WTC11 (cell line): ENCODE measurements around the gene B3GALT4. TPM values are rescaled to one million over a fixed set of nuclear protein-coding genes. Genes with fewer than 3 reads are reported as not detected.

Source experiments
- ATAC-seq: fragments of 200-7000 bp; cut with Tn5 transposase; 2 replicates; pipeline ENCODE4 v1.10.0; 2021; ENCODE audit warnings: mild to moderate bottlenecking, moderate library complexity
- CTCF ChIA-PET: fragments of 300-600 bp; sonication (Branson Sonifier 250); formaldehyde crosslinking; loops from one replicate; lab custom pipeline; 2021; ENCODE audit warnings: antibody characterized with exemption; lab: Charles Lee
- POLR2A ChIA-PET: fragments of 350-600 bp; sonication (Branson Sonifier 250); formaldehyde crosslinking; loops from one replicate; lab custom pipeline; 2021; ENCODE audit warnings: antibody characterized with exemption; lab: Charles Lee
- DNase-seq: peaks from one replicate; pipeline ENCODE4 v3.0.0; 2021; ENCODE audit warnings: low spot score
- H3K27ac Mint-ChIP-seq: 2 replicates; pipeline ENCODE4 v1.8.0; 2021; ENCODE audit warnings: mixed read lengths
- H3K27me3 Mint-ChIP-seq: 2 replicates; pipeline ENCODE4 v1.8.0; 2021; ENCODE audit warnings: low read depth, mild to moderate bottlenecking, moderate library complexity, mixed read lengths
- H3K36me3 Mint-ChIP-seq: 2 replicates; pipeline ENCODE4 v1.8.0; 2021; ENCODE audit warnings: mixed read lengths
- H3K4me1 Mint-ChIP-seq: 2 replicates; pipeline ENCODE4 v1.8.0; 2022; ENCODE audit warnings: mixed read lengths
- H3K4me3 Mint-ChIP-seq: 2 replicates; pipeline ENCODE4 v1.8.0; 2021; ENCODE audit warnings: mild to moderate bottlenecking, moderate library complexity, mixed read lengths
- H3K9me3 Mint-ChIP-seq: 2 replicates; pipeline ENCODE4 v1.8.0; 2021; ENCODE audit warnings: mixed read lengths
- ATF1 ChIP-seq: sonication (generic); formaldehyde crosslinking; IDR thresholded peaks from 2 replicates; pipeline ENCODE4 v1.8.1; 2023; ENCODE audit warnings: mild to moderate bottlenecking, moderate library complexity, missing genetic modification reagents
- CBFB ChIP-seq: sonication (generic); formaldehyde crosslinking; IDR thresholded peaks from 2 replicates; pipeline ENCODE4 v1.8.1; 2022; ENCODE audit warnings: mild to moderate bottlenecking, low read depth, missing genetic modification reagents
- CREM ChIP-seq: sonication (generic); formaldehyde crosslinking; IDR thresholded peaks from 2 replicates; pipeline ENCODE4 v1.8.1; 2022; ENCODE audit warnings: mild to moderate bottlenecking, missing genetic modification reagents, moderate library complexity
- FOXJ3 ChIP-seq: sonication (generic); formaldehyde crosslinking; IDR thresholded peaks from 2 replicates; pipeline ENCODE4 v1.9.0; 2021; ENCODE audit warnings: missing genetic modification reagents, mild to moderate bottlenecking, borderline replicate concordance
- IRF2 ChIP-seq: sonication (generic); formaldehyde crosslinking; IDR thresholded peaks from 2 replicates; pipeline ENCODE4 v1.8.0; 2022; ENCODE audit warnings: low read depth, missing genetic modification reagents, borderline replicate concordance
- NFYB ChIP-seq: sonication (generic); formaldehyde crosslinking; conservative IDR thresholded peaks from 2 replicates; pipeline ENCODE4 v1.8.0; 2022; ENCODE audit warnings: low read depth, missing genetic modification reagents
- SMAD3 ChIP-seq: sonication (generic); formaldehyde crosslinking; IDR thresholded peaks from 2 replicates; pipeline ENCODE4 v1.8.0; 2022; ENCODE audit warnings: missing genetic modification reagents, mild to moderate bottlenecking, borderline replicate concordance
- TP53 ChIP-seq: sonication (generic); formaldehyde crosslinking; IDR thresholded peaks from 2 replicates; pipeline ENCODE4 v1.8.1; 2023; ENCODE audit warnings: mild to moderate bottlenecking, missing genetic modification reagents
- ZNF138 ChIP-seq: sonication (generic); formaldehyde crosslinking; conservative IDR thresholded peaks from 2 replicates; pipeline ENCODE4 v1.8.1; 2022; ENCODE audit warnings: mild to moderate bottlenecking, moderate library complexity, missing genetic modification reagents
- ZNF219 ChIP-seq: sonication (generic); formaldehyde crosslinking; IDR thresholded peaks from 2 replicates; pipeline ENCODE4 v1.8.0; 2023; ENCODE audit warnings: missing genetic modification reagents, mild to moderate bottlenecking, borderline replicate concordance
- ZNF232 ChIP-seq: sonication (generic); formaldehyde crosslinking; IDR thresholded peaks from 2 replicates; pipeline ENCODE4 v1.8.0; 2022; ENCODE audit warnings: mild to moderate bottlenecking, missing genetic modification reagents
- total RNA-seq: library from RNA; stranded (reverse); gene quantifications from 3 replicates; pipeline ENCODE4 v1.2.3, GENCODE V29; 2021
- TF ChIP-seq, protein P1 (sequence below): fragments of 200-600 bp; IDR thresholded peaks from 2 replicates; pipeline ENCODE4 v1.8.0; 2022; ENCODE audit warnings: antibody characterized with exemption
- TF ChIP-seq, protein P2 (sequence below): sonication (generic); formaldehyde crosslinking; IDR thresholded peaks from 2 replicates; pipeline ENCODE4 v1.8.1; 2023; ENCODE audit warnings: mild to moderate bottlenecking, moderate library complexity, missing genetic modification reagents
- TF ChIP-seq, protein P3 (sequence below): sonication (generic); formaldehyde crosslinking; IDR thresholded peaks from 2 replicates; pipeline ENCODE4 v1.8.0; 2022; ENCODE audit warnings: missing genetic modification reagents
- TF ChIP-seq, protein P4 (sequence below): sonication (generic); formaldehyde crosslinking; IDR thresholded peaks from 2 replicates; pipeline ENCODE4 v1.8.0; 2022; ENCODE audit warnings: mild to moderate bottlenecking, missing genetic modification reagents
- TF ChIP-seq, protein P5 (sequence below): sonication (generic); formaldehyde crosslinking; IDR thresholded peaks from 2 replicates; pipeline ENCODE4 v1.8.1; 2023; ENCODE audit warnings: mild to moderate bottlenecking, missing genetic modification reagents, moderate library complexity
- TF ChIP-seq, protein P6 (sequence below): sonication (generic); formaldehyde crosslinking; conservative IDR thresholded peaks from 2 replicates; pipeline ENCODE4 v1.8.1; 2023; ENCODE audit warnings: mild to moderate bottlenecking, low read depth, missing genetic modification reagents, moderate library complexity

B3GALT4 gene
- total RNA-seq, 1 experiment from 2014 or later: 4.1 TPM

DNA sequence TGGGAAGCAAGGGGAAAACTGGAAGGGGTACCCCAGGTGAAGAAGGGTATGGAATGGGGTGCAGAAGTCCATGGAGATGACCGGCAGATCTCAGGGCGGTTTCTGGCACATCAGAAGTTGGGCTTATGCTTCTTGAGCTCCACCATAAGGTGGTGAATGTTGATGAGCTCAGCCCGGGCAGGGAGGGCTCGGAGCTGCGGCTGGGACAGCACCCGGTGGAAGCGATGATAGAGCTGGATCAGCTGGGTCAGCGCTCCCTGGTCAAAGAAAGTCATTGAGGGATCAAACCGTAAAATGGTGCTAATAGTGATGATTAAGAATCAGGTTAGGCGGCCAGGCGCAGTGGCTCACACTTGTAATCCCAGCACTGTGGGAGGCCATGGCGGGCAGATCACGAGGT, 26.2 kb upstream of the B3GALT4 start:
- ATAC-seq (no peak), DNase-seq (no peak)
- TF ChIP-seq TP53 (no peak), ATF1 (CRISPR knock-in tag) (no peak), IRF2 (CRISPR knock-in tag) (no peak), FOXJ3 (CRISPR knock-in tag) (no peak), ZNF232 (no peak), CREM (CRISPR knock-in tag) (no peak)
- TF ChIP-seq, protein P1, sequence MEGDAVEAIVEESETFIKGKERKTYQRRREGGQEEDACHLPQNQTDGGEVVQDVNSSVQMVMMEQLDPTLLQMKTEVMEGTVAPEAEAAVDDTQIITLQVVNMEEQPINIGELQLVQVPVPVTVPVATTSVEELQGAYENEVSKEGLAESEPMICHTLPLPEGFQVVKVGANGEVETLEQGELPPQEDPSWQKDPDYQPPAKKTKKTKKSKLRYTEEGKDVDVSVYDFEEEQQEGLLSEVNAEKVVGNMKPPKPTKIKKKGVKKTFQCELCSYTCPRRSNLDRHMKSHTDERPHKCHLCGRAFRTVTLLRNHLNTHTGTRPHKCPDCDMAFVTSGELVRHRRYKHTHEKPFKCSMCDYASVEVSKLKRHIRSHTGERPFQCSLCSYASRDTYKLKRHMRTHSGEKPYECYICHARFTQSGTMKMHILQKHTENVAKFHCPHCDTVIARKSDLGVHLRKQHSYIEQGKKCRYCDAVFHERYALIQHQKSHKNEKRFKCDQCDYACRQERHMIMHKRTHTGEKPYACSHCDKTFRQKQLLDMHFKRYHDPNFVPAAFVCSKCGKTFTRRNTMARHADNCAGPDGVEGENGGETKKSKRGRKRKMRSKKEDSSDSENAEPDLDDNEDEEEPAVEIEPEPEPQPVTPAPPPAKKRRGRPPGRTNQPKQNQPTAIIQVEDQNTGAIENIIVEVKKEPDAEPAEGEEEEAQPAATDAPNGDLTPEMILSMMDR: no peak
- TF ChIP-seq, protein P2, sequence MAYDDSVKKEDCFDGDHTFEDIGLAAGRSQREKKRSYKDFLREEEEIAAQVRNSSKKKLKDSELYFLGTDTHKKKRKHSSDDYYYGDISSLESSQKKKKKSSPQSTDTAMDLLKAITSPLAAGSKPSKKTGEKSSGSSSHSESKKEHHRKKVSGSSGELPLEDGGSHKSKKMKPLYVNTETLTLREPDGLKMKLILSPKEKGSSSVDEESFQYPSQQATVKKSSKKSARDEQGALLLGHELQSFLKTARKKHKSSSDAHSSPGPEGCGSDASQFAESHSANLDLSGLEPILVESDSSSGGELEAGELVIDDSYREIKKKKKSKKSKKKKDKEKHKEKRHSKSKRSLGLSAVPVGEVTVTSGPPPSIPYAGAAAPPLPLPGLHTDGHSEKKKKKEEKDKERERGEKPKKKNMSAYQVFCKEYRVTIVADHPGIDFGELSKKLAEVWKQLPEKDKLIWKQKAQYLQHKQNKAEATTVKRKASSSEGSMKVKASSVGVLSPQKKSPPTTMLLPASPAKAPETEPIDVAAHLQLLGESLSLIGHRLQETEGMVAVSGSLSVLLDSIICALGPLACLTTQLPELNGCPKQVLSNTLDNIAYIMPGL (CRISPR knock-in tag): no peak
- Mint-ChIP-seq H3K27ac (no peak overlapping the region), H3K36me3 (peaks cover 16% of the 10 kb centered on the region), H3K4me1 (peaks cover 18% of the 10 kb centered on the region), H3K9me3 (no peaks in the 10 kb centered on the region), H3K4me3 (peak overlapping the region; percentile 86), H3K27me3 (peaks cover 26% of the 10 kb centered on the region)
- ChIA-PET CTCF (interaction anchor here (1.4 to 5.2 kb wide), 6 partner anchors 27 to 267 kb away, joined by 4 to 83 read pairs (median 25); partner anchors contain the start of genes B3GALT4, RGL2 and RING1), POLR2A (interaction anchor here (1.5 to 1.9 kb wide), 2 partner anchors 21 to 49 kb away, joined by 3 to 5 read pairs; partner anchors contain the start of genes RPS18 and VPS52)

DNA sequence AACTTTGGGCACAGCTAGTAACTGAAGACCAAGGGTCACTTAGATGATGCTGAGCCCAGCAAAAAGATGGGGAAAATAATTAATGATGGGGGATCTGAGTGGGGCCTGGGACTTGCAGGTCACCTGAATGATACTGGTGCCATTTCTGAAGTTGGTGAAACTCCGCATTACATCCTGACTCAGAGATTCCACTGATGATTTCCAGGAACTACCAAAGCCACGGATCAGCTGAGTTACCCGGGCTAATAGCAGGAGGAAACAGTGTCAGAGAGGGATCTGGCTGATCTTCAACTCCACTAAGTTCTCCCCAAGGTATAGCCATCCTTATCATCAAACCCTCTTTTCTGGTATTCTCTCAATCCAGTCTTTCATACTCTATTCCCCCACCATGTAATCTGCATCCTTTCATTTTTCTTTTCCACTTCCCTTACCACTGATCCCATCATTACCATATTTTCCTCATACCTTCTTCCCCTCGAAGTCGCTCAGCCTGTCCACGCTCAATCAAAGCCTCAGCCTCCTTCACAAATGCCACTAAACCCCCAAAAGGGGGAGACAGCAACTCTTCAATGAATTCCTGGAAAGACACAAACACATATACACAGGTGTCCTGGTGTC, 25.4 kb upstream of the B3GALT4 start:
- no peak overlapping the region for H3K27ac Mint-ChIP-seq
- ChIA-PET CTCF (interaction anchor here (3.7 to 4.0 kb wide), 2 partner anchors 26 to 267 kb away, joined by 24 to 26 read pairs; partner anchors contain the start of gene B3GALT4), POLR2A (no interaction called here)
- peaks cover 19% of the 10 kb centered on the region for H3K36me3 Mint-ChIP-seq
- peaks cover 18% of the 10 kb centered on the region for H3K4me1 Mint-ChIP-seq
- no peak overlapping the region; the same call in 1 of the 2 replicates for H3K4me3 Mint-ChIP-seq
- H3K9me3 Mint-ChIP-seq: no peaks in the 10 kb centered on the region
- no peak for ATAC-seq
- no peak for TF ChIP-seq ZNF219 (CRISPR knock-in tag)
- TF ChIP-seq, protein P3, sequence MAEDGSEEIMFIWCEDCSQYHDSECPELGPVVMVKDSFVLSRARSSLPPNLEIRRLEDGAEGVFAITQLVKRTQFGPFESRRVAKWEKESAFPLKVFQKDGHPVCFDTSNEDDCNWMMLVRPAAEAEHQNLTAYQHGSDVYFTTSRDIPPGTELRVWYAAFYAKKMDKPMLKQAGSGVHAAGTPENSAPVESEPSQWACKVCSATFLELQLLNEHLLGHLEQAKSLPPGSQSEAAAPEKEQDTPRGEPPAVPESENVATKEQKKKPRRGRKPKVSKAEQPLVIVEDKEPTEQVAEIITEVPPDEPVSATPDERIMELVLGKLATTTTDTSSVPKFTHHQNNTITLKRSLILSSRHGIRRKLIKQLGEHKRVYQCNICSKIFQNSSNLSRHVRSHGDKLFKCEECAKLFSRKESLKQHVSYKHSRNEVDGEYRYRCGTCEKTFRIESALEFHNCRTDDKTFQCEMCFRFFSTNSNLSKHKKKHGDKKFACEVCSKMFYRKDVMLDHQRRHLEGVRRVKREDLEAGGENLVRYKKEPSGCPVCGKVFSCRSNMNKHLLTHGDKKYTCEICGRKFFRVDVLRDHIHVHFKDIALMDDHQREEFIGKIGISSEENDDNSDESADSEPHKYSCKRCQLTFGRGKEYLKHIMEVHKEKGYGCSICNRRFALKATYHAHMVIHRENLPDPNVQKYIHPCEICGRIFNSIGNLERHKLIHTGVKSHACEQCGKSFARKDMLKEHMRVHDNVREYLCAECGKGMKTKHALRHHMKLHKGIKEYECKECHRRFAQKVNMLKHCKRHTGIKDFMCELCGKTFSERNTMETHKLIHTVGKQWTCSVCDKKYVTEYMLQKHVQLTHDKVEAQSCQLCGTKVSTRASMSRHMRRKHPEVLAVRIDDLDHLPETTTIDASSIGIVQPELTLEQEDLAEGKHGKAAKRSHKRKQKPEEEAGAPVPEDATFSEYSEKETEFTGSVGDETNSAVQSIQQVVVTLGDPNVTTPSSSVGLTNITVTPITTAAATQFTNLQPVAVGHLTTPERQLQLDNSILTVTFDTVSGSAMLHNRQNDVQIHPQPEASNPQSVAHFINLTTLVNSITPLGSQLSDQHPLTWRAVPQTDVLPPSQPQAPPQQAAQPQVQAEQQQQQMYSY (CRISPR knock-in tag): no peak
- TF ChIP-seq, protein P4, sequence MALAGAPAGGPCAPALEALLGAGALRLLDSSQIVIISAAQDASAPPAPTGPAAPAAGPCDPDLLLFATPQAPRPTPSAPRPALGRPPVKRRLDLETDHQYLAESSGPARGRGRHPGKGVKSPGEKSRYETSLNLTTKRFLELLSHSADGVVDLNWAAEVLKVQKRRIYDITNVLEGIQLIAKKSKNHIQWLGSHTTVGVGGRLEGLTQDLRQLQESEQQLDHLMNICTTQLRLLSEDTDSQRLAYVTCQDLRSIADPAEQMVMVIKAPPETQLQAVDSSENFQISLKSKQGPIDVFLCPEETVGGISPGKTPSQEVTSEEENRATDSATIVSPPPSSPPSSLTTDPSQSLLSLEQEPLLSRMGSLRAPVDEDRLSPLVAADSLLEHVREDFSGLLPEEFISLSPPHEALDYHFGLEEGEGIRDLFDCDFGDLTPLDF (CRISPR knock-in tag): no peak
- TF ChIP-seq TP53: no peak
- no peak for TF ChIP-seq ZNF138
- TF ChIP-seq SMAD3 (CRISPR knock-in tag): no peak
- no peak for TF ChIP-seq NFYB
- TF ChIP-seq, protein P5, sequence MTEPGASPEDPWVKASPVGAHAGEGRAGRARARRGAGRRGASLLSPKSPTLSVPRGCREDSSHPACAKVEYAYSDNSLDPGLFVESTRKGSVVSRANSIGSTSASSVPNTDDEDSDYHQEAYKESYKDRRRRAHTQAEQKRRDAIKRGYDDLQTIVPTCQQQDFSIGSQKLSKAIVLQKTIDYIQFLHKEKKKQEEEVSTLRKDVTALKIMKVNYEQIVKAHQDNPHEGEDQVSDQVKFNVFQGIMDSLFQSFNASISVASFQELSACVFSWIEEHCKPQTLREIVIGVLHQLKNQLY (CRISPR knock-in tag): no peak
- TF ChIP-seq CBFB (CRISPR knock-in tag): no peak
- TF ChIP-seq, protein P6, sequence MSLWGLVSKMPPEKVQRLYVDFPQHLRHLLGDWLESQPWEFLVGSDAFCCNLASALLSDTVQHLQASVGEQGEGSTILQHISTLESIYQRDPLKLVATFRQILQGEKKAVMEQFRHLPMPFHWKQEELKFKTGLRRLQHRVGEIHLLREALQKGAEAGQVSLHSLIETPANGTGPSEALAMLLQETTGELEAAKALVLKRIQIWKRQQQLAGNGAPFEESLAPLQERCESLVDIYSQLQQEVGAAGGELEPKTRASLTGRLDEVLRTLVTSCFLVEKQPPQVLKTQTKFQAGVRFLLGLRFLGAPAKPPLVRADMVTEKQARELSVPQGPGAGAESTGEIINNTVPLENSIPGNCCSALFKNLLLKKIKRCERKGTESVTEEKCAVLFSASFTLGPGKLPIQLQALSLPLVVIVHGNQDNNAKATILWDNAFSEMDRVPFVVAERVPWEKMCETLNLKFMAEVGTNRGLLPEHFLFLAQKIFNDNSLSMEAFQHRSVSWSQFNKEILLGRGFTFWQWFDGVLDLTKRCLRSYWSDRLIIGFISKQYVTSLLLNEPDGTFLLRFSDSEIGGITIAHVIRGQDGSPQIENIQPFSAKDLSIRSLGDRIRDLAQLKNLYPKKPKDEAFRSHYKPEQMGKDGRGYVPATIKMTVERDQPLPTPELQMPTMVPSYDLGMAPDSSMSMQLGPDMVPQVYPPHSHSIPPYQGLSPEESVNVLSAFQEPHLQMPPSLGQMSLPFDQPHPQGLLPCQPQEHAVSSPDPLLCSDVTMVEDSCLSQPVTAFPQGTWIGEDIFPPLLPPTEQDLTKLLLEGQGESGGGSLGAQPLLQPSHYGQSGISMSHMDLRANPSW (CRISPR knock-in tag): no peak
- no peak for DNase-seq
- peaks cover 19% of the 10 kb centered on the region for H3K27me3 Mint-ChIP-seq
